ENCODE results near the gene PZP. TPM values are rescaled to one million over a fixed set of nuclear protein-coding genes. Genes with fewer than 3 reads are reported as not detected.

PZP gene
- total RNA-seq, 4 donors from 2014 or later = 0.15 TPM; not detected in 3

- Histone ChIP-seq H3K4me3 (no peak overlapping the region), H3K27me3 (no peaks in the 10 kb centered on the region), H3K9me3 (no peaks in the 10 kb centered on the region), H3K36me3 (peaks cover 7% of the 10 kb centered on the region), H3K4me1 (no peaks in the 10 kb centered on the region), H3K27ac (no peak overlapping the region)
- no peak for TF ChIP-seq POLR2AphosphoS5 (IDR thresholded peaks at IDR 0.05)
- no peak for TF ChIP-seq EP300 (IDR thresholded peaks at IDR 0.05)
- TF ChIP-seq CTCF (IDR thresholded peaks at IDR 0.05) = no peak
- TF ChIP-seq POLR2A (IDR thresholded peaks at IDR 0.05) = no peak
- DNase-seq (ENCODE audit: low spot score in 2 of 2) = no peak
These were observed 103.3 kb downstream of the PZP start for GRCh38 chr12:9104767-9105423.

DNA sequence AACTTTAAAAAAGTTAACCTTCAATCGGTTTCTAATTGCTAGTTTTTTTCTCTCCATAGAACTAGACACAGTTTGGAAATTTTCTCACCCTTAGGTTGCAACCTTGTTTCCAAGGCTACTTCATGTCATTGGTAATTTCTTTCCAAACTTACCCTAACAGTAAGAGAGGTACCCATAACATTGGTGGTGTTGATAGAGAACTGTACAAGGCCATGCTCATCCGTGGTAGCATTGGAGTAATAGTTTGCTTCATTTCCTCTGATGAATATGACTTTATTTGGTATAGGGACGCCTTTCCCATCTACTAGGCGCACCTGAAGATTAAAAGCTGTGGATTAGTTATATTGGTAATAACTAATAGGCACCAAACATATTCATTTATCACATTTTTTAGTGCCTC, 104.1 kb downstream of the PZP start:
- 82% methylated on average over 4 of the region's 4 CpGs for WGBS
- no peak for DNase-seq (ENCODE audit: low spot score in 2 of 2)
- TF ChIP-seq EP300 (IDR thresholded peaks at IDR 0.05) (no peak), POLR2AphosphoS5 (IDR thresholded peaks at IDR 0.05) (no peak), POLR2A (IDR thresholded peaks at IDR 0.05) (no peak), CTCF (IDR thresholded peaks at IDR 0.05) (no peak)
- H3K4me3 ChIP-seq = no peak overlapping the region
- H3K4me1 ChIP-seq = no peaks in the 10 kb centered on the region
- H3K27me3 ChIP-seq = no peaks in the 10 kb centered on the region
- H3K9me3 ChIP-seq = no peaks in the 10 kb centered on the region
- no peak overlapping the region for H3K27ac ChIP-seq
- peaks cover 7% of the 10 kb centered on the region for H3K36me3 ChIP-seq

DNA sequence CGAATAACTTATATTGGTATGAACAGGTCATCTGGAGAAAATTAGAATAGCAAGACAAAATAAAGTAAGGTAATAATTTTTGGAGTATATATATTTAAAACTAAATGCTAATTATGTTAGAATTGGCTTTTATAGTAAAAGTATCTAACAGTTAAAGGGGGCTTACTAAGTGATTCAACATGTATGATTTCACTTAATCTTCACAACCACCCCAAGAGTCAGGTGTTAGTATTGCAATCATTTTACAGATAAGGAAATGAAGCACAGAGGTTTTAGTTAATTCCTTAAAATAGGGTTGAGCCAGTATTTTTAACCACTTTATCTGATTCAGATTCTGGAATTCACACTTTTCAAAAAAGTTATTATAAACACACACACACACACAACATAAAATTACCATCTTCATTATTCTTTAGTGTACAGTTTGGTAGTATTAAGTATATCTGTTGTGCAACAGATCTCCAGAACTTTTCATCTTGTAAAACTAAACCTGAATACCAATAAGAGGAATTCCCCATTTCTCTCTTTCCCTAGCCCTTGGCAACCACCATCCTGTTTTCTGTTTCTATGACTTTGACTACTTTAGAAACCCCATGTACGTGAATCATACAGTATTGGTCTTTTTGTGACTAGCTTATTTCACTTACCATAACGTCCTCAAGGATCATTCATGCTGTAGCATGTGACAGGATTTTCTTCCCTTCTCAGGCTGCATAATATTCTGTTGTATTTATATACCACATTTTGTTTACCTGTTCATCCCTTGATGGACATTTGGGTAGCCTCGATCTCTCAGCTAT, 104.9 kb downstream of the PZP start:
- H3K4me1 ChIP-seq = no peaks in the 10 kb centered on the region
- no peak for DNase-seq (ENCODE audit: low spot score in 2 of 2)
- H3K27ac ChIP-seq = no peak overlapping the region
- peaks cover 13% of the 10 kb centered on the region for H3K36me3 ChIP-seq
- 68% methylated on average over 4 of the region's 4 CpGs for WGBS
- TF ChIP-seq EP300 (IDR thresholded peaks at IDR 0.05) = no peak
- TF ChIP-seq POLR2A (IDR thresholded peaks at IDR 0.05) = no peak
- no peak for TF ChIP-seq POLR2AphosphoS5 (IDR thresholded peaks at IDR 0.05)
- no peak for TF ChIP-seq CTCF (IDR thresholded peaks at IDR 0.05)
- H3K9me3 ChIP-seq = no peaks in the 10 kb centered on the region
- no peak overlapping the region for H3K4me3 ChIP-seq
- no peaks in the 10 kb centered on the region for H3K27me3 ChIP-seq

DNA sequence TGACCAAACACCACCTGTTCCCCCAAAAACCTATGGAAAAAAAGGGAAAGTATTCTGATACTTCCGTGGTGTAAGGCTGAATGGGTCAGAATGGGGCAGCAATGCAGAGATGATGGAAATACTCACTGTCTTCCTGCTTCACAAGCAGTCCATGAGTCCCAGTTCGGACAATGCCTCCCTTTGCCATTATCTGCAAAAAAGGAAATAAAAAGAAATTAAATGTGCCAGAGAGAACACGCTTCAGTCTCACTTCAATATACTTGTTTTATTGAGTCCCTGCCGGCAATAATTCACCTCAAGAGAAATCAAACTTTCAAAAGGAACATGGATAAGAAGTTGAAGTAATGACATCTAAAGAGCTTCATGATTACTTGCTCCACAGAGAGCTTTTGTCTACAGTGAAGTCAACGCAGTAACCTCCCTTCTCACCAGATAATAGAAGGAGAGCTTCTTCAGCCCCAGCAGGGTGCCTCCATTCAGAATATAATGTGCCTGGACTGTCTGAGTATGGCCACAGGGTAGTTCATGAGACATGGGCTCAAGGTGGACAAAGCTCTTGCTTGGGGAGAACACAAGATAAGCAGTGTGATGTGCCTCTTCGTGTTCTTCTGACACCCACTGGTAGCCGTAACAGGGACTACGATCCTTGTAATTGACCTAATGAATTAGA, 107.0 kb downstream of the PZP start:
- Histone ChIP-seq H3K9me3 (no peaks in the 10 kb centered on the region), H3K4me1 (no peaks in the 10 kb centered on the region), H3K36me3 (peaks cover 18% of the 10 kb centered on the region), H3K4me3 (no peak overlapping the region), H3K27me3 (no peaks in the 10 kb centered on the region), H3K27ac (no peak overlapping the region)
- no peak for DNase-seq (ENCODE audit: low spot score in 2 of 2)
- 78% methylated on average over 8 of the region's 8 CpGs for WGBS
- no peak for TF ChIP-seq CTCF (IDR thresholded peaks at IDR 0.05)
- TF ChIP-seq POLR2A (IDR thresholded peaks at IDR 0.05) = no peak
- no peak for TF ChIP-seq POLR2AphosphoS5 (IDR thresholded peaks at IDR 0.05)
- no peak for TF ChIP-seq EP300 (IDR thresholded peaks at IDR 0.05)
